Measurements from ENCODE around the gene ZSWIM2. TPM values are rescaled to one million over a fixed set of nuclear protein-coding genes. Genes with fewer than 3 reads are reported as not detected.
A peak's percentile ranks its signal among the peaks of the same experiment; 100 is the strongest.

Gene ZSWIM2
- polyA plus RNA-seq, 2 of the 4 experiments (the other 2 are of a cell fraction), result not detected

- POLR2A ChIA-PET, result no interaction called here
- no peaks in the 10 kb centered on the region for H3K9me3 ChIP-seq
- H3K4me1 ChIP-seq, result 0 out of 3 replicates have a peak, but pooled peaks cover 4% of the 10 kb centered on the region
- ATAC-seq (no peak), FAIRE-seq (no peak), DNase-seq (ENCODE audit: low read depth in 1 of 2, low spot score in 1 of 2) (no peak)
- TF ChIP-seq CTCF (IDR thresholded peaks at IDR 0.05), result no peak
- no peak for TF ChIP-seq RFX5 (IDR thresholded peaks at IDR 0.05)
- no peak for TF ChIP-seq ZC3H11A (IDR thresholded peaks at IDR 0.05)
- TF ChIP-seq CHD4 (IDR thresholded peaks at IDR 0.05; ENCODE audit: borderline replicate concordance), result no peak
- no peak for TF ChIP-seq JUNB (IDR thresholded peaks at IDR 0.05)
- TF ChIP-seq FOSL2 (IDR thresholded peaks at IDR 0.05), result no peak
- TF ChIP-seq FOSL2 (CRISPR knock-in tag; IDR thresholded peaks at IDR 0.05), result no peak
- no peak for TF ChIP-seq EHMT2 (IDR thresholded peaks at IDR 0.05; ENCODE audit: low read depth)
- no peak for TF ChIP-seq BCL3 (IDR thresholded peaks at IDR 0.05)
- TF ChIP-seq HDAC2 (IDR thresholded peaks at IDR 0.05), result no peak
- no peak for TF ChIP-seq CBX2 (IDR thresholded peaks at IDR 0.05; ENCODE audit: borderline replicate concordance, low read depth)
- no peak for TF ChIP-seq PBX3 (IDR thresholded peaks at IDR 0.05)
- TF ChIP-seq ZNF302 (CRISPR knock-in tag; IDR thresholded peaks at IDR 0.05), result no peak
- TF ChIP-seq KDM5A (IDR thresholded peaks at IDR 0.05), result no peak
- CTCF ChIA-PET, result interaction anchor here (1.6 kb wide), 1 partner anchor 9 kb away, joined by 7 read pairs; no protein-coding TSS in a partner anchor
- no peak overlapping the region for H3K4me3 ChIP-seq
- H3K4me2 ChIP-seq, result no peak overlapping the region
- no peak overlapping the region for H3K27ac ChIP-seq
Measured at GRCh38 chr2:186853951-186854350, 5.0 kb upstream of the ZSWIM2 start.

GRCh38 chr2:186852508-186852907, 3.5 kb upstream of the ZSWIM2 start:
- Histone ChIP-seq H3K4me2 (no peak overlapping the region), H3K9me3 (no peaks in the 10 kb centered on the region), H3K27ac (no peak overlapping the region), H3K4me3 (no peak overlapping the region), H3K4me1 (0 out of 3 replicates have a peak, but pooled peaks cover 6% of the 10 kb centered on the region)
- POLR2A ChIA-PET, result no interaction called here
- no peak for ATAC-seq
- FAIRE-seq, result no peak
- CTCF ChIA-PET, result no interaction called here
- 58% methylated on average over 5 of the region's 5 CpGs for WGBS (ENCODE audit: missing lambda C conversion rate)
- no peak for TF ChIP-seq PBX3 (IDR thresholded peaks at IDR 0.05)
- no peak for DNase-seq (ENCODE audit: low read depth in 1 of 2, low spot score in 1 of 2)

- WGBS (ENCODE audit: missing lambda C conversion rate), result 54% methylated on average over 3 of the region's 3 CpGs
- ATAC-seq (no peak), DNase-seq (ENCODE audit: low read depth in 1 of 2, low spot score in 1 of 2) (no peak), FAIRE-seq (no peak)
- ChIA-PET CTCF (interaction anchor here (1.0 kb wide), 1 partner anchor 20 kb away, joined by 3 read pairs; no protein-coding TSS in a partner anchor), POLR2A (no interaction called here)
- TF ChIP-seq MAFK (IDR thresholded peaks at IDR 0.05; ENCODE audit: partially characterized antibody), result peak; percentile 54
- no peak for TF ChIP-seq POLR2AphosphoS2 (conservative IDR thresholded peaks at IDR 0.05; ENCODE audit: low read length)
- Histone ChIP-seq H3K4me2 (no peak overlapping the region), H3K4me1 (no peaks in the 10 kb centered on the region), H3K4me3 (no peak overlapping the region), H3K9me3 (no peaks in the 10 kb centered on the region), H3K27ac (no peak overlapping the region)
Measured at GRCh38 chr2:186842373-186842772, 6.6 kb downstream of the ZSWIM2 start.

- Histone ChIP-seq H3K4me3 (no peak overlapping the region), H3K4me2 (no peak overlapping the region), H3K9me3 (no peaks in the 10 kb centered on the region), H3K4me1 (no peaks in the 10 kb centered on the region), H3K27ac (no peak overlapping the region)
- 49% methylated on average over 3 of the region's 3 CpGs for WGBS (ENCODE audit: missing lambda C conversion rate)
- FAIRE-seq (no peak), ATAC-seq (no peak), DNase-seq (ENCODE audit: low read depth in 1 of 2, low spot score in 1 of 2) (no peak)
- ChIA-PET POLR2A (no interaction called here), CTCF (no interaction called here)
- TF ChIP-seq EHF (CRISPR knock-in tag; IDR thresholded peaks at IDR 0.05), result no peak
- TF ChIP-seq PHF8 (IDR thresholded peaks at IDR 0.05; ENCODE audit: borderline replicate concordance, low read depth), result no peak
- no peak for TF ChIP-seq NR3C1 (IDR thresholded peaks at IDR 0.05)
- TF ChIP-seq RCOR1 (IDR thresholded peaks at IDR 0.05; ENCODE audit: low read depth, low read length), result no peak
- no peak for TF ChIP-seq E2F6 (IDR thresholded peaks at IDR 0.05; ENCODE audit: borderline replicate concordance, low read depth)
- TF ChIP-seq REST (IDR thresholded peaks at IDR 0.05), result no peak
Measured at GRCh38 chr2:186841940-186842339, 7.0 kb downstream of the ZSWIM2 start.

Data from A549 (cell line).